GM12873 (cell line): Measurements from ENCODE around the gene MFSD12.

Experiments used
- CTCF ChIP-seq: IDR thresholded peaks from 2 replicates; pipeline ENCODE4 v1.5.1; 2012; ENCODE audit warnings: low read depth, mild to moderate bottlenecking, moderate library complexity, low read length, control low read depth; ENCODE audit not compliant: insufficient read depth; ENCODE audit errors: missing control alignments

MFSD12 gene

GRCh38 chr19:3512562-3513228, 44.7 kb downstream of the MFSD12 start:
- TF ChIP-seq CTCF: no peak

- no peak for TF ChIP-seq CTCF
Observed at GRCh38 chr19:3511506-3512251, 45.7 kb downstream of the MFSD12 start.

- TF ChIP-seq CTCF: no peak
Observed at GRCh38 chr19:3510727-3511126, 46.7 kb downstream of the MFSD12 start.

- TF ChIP-seq CTCF: no peak
Observed at GRCh38 chr19:3509566-3509989, 47.8 kb downstream of the MFSD12 start.

- no peak for TF ChIP-seq CTCF
Observed at GRCh38 chr19:3508771-3509535, 48.4 kb downstream of the MFSD12 start.

- TF ChIP-seq CTCF: no peak
Observed at GRCh38 chr19:3507371-3508120, 49.8 kb downstream of the MFSD12 start.
